Transverse colon (tissue), 4 donors: Measurements from ENCODE around the gene BLVRA. TPM values are rescaled to one million over a fixed set of nuclear protein-coding genes. Genes with fewer than 3 reads are reported as not detected.
"Not testable (repeated sequence)": the region's sequence is repeated elsewhere in the genome, so short reads cannot be mapped to it uniquely, and the experiment has no call there.

ENCODE experiments used
- DNase-seq: peaks from one replicate; pipeline ENCODE4 v3.0.0-alpha.2; 2019
- H3K27ac ChIP-seq, 4 donors: fragments of 200-600 bp; sonication (generic); 2 replicates each; pipeline ENCODE4 v1.5.1; 2016 to 2018; ENCODE audit warnings: inconsistent platforms in 4 of 4
- H3K27me3 ChIP-seq: fragments of 200-600 bp; sonication (generic); 2 replicates; pipeline ENCODE4 v1.5.1; 2017; ENCODE audit warnings: inconsistent platforms
- H3K36me3 ChIP-seq, 4 donors: fragments of 200-600 bp; sonication (generic); 2 replicates each; pipeline ENCODE4 v1.5.1; 2017 to 2019; ENCODE audit warnings: inconsistent platforms in 4 of 4
- H3K4me1 ChIP-seq, 4 donors: fragments of 200-600 bp; sonication (generic); 2 replicates each; pipeline ENCODE4 v1.5.1; 2017 to 2020; ENCODE audit warnings: inconsistent platforms in 4 of 4
- H3K4me3 ChIP-seq, 4 donors: fragments of 200-600 bp; sonication (generic); 1 replicate in 1 of 4; 2 replicates in 3 of 4; pipeline versions ENCODE4 v1.5.1 to v1.6.1; 2017 to 2019; ENCODE audit warnings: inconsistent platforms in 4 of 4
- H3K9me3 ChIP-seq, 2 donors: fragments of 200-600 bp; sonication (generic); 2 replicates each; pipeline ENCODE4 v1.5.1; 2017 to 2019; ENCODE audit warnings: inconsistent platforms in 2 of 2
- EP300 ChIP-seq: sonication (generic); formaldehyde crosslinking; IDR thresholded peaks from one replicate; pipeline ENCODE4 v1.6.1; 2017; ENCODE audit warnings: antibody characterized with exemption, low read depth
- POLR2A ChIP-seq: fragments of 450-650 bp; IDR thresholded peaks from one replicate; pipeline ENCODE4 v1.6.1; 2016; ENCODE audit warnings: antibody characterized with exemption, mild to moderate bottlenecking, moderate library complexity
- POLR2AphosphoS5 ChIP-seq, 3 donors: sonication (generic); formaldehyde crosslinking; IDR thresholded peaks; one replicate each; pipeline ENCODE4 v1.6.1; 2016; ENCODE audit warnings: antibody characterized with exemption in 3 of 3
- WGBS, 2 donors: methylation state at CpG; one replicate each; pipeline ENCODE4 v1.1.5; 2018; ENCODE audit warnings: low coverage in 1 of 2; 5-methylcytosine and 5-hydroxymethylcytosine counted together
- in situ Hi-C, 4 donors: fragments of 200-750 bp; cut with MboI; loops; one replicate each; pipeline versions ENCODE4 v1.15.0 to v1.15.1; 2017; ENCODE audit warnings: low sequenced_read_pairs in 3 of 4, low pct_ligation_motif_present in 1 of 4, low pct_unique_long_range_greater_than_20kb in 1 of 4
- intact Hi-C: fragments of 100-400 bp; cut with DNase I; formaldehyde crosslinking; loops from one replicate; pipeline ENCODE4 v1.15.1; 2023; ENCODE audit warnings: low total_unique reads
- total RNA-seq, 4 donors: library from RNA; depleted of rRNA; stranded (reverse); fragments of >200 nt; gene quantifications; one replicate each; pipeline ENCODE4 v1.1.0, GENCODE V29; 2016
- TF ChIP-seq, protein P1 (sequence below), 5 experiments: fragments of 200-600 bp in 3 of 5; fragments of 450-650 bp in 2 of 5; sonication (generic) in 3 of 5; IDR thresholded peaks; 1 replicate in 2 of 5; 2 replicates in 3 of 5; pipeline ENCODE4 v1.5.1; 2016 to 2017; ENCODE audit warnings: antibody characterized with exemption in 5 of 5, inconsistent platforms in 3 of 5, mild to moderate bottlenecking in 2 of 5, moderate library complexity in 1 of 5

Gene BLVRA
- total RNA-seq, 4 donors from 2014 or later: 1.5 to 119 (median 15.9) TPM

DNA sequence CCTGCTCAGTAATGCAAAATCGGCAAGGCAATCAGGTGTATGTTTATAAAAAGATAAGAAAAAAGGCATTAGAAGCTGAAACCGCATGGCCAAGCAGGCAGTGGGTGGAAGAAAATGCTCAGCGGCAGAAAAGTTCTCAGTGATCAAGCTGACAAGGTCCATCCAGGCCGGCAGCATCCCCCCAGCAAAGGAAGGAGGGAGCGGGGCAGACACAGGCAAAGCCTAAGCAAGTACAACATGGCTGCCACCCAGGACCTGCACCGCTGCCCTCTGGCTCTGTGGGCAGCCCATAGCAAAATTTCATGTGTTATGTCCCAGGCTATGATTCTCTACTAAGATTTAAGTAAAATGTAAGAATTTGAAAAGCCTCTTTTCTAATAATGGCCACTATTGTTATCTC is 65.5 kb downstream of the BLVRA start:
- in situ Hi-C loops (no loop called here), intact Hi-C loops (no loop called here)
- WGBS, 2 donors: 75 to 83% methylated on average over 5 to 6 of the region's 6 CpGs
- Histone ChIP-seq H3K36me3 (no peaks in the 10 kb centered on the region), H3K9me3 (no peaks in the 10 kb centered on the region), H3K4me3 (no peak overlapping the region), H3K27me3 (peaks cover 6% of the 10 kb centered on the region), H3K27ac (no peak overlapping the region), H3K4me1 (peaks cover 0 to 7% (median 0%) of the 10 kb centered on the region in 4 donors)
- no peak for DNase-seq
- TF ChIP-seq POLR2A (no peak), POLR2AphosphoS5 (IDR thresholded peaks at IDR 0.05) (no peak), EP300 (no peak)
- TF ChIP-seq, protein P1, sequence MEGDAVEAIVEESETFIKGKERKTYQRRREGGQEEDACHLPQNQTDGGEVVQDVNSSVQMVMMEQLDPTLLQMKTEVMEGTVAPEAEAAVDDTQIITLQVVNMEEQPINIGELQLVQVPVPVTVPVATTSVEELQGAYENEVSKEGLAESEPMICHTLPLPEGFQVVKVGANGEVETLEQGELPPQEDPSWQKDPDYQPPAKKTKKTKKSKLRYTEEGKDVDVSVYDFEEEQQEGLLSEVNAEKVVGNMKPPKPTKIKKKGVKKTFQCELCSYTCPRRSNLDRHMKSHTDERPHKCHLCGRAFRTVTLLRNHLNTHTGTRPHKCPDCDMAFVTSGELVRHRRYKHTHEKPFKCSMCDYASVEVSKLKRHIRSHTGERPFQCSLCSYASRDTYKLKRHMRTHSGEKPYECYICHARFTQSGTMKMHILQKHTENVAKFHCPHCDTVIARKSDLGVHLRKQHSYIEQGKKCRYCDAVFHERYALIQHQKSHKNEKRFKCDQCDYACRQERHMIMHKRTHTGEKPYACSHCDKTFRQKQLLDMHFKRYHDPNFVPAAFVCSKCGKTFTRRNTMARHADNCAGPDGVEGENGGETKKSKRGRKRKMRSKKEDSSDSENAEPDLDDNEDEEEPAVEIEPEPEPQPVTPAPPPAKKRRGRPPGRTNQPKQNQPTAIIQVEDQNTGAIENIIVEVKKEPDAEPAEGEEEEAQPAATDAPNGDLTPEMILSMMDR (IDR thresholded peaks at IDR 0.05): no peak

DNA sequence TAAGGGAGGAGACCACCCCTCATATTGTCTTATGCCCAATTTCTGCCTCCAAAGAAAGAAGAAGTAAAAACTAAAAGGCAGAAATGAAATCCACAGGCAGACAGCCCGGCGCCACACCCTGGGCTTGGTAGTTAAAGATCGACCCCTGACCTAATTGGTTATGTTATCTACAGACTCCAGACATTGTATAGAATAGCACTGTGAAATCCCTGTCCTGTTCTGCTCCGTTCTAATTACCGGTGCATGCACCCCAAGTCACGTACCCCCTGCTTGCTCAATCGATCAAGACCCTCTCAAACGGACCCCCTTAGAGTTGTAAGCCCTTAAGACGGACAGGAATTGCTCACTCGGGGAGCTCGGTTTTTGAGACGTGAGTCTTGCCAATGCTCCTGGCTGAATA is 66.0 kb downstream of the BLVRA start:
- H3K27ac ChIP-seq, H3K4me3 ChIP-seq, H3K4me1 ChIP-seq, in situ Hi-C loops, H3K27me3 ChIP-seq, intact Hi-C loops, DNase-seq, H3K36me3 ChIP-seq, H3K9me3 ChIP-seq: not testable (repeated sequence)
- WGBS, 2 donors: 59% methylated on average over 12 of the region's 12 CpGs; no CpG with 5 or more reads in 1 of the 2 donors

DNA sequence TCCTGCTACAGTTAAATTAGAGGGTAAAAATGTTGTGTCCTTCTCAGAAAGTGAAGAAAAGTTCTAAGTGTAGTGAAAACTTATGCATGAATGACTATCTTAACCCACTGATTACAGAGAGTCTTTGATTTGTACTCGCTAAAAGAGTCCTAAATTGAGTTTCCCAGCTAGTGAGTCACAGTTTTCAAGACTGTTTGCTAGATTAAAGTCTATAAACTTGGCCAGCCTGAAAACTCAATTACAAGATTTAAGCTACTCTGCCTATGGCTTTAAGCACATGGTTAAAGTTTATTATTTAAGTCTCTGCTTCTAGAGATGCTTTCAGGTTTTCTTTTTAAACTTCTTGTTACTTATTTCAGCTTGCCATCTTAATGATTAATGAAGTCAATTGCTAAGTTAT is 66.5 kb downstream of the BLVRA start:
- WGBS, 2 donors: 14 to 80% methylated on average over 1 of the region's 1 CpG

DNA sequence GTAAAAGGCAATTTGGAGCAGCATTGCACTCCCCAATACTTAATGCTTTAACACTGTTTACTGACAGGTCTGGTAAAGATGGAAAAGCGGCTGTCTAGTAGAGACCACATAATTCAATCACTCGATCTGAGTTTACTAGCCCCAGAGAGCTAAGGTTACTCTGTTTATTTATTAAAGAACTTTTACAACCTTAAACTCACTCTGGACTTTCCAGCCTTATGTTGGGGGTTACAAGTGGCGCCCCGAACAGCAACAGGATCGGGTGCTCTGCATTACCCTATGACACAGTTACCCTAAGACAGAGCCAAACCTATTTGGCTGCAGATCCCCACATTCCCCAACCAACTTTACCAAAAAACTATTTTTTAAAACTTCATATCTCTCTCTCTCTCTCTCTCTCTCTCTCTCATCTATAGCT is 66.9 kb downstream of the BLVRA start:
- no peaks in the 10 kb centered on the region for H3K9me3 ChIP-seq
- 33 to 47% methylated on average over 4 to 5 of the region's 5 CpGs for WGBS, 2 donors
- in situ Hi-C loops (loop anchor here in 3 of 4 donors (25.0 kb wide), 5 partner anchors 88 to 888 kb away; partner anchors contain the start of genes STK17A (in 2 of the 3), COA1 (in 1 of the 3), MRPL32 (in 1 of the 3) and PSMA2 (in 1 of the 3)), intact Hi-C loops (no loop called here)
- H3K27ac ChIP-seq: no peak overlapping the region
- TF ChIP-seq POLR2A: no peak
- no peak for TF ChIP-seq EP300
- TF ChIP-seq, protein P1 (IDR thresholded peaks at IDR 0.05): no peak
- TF ChIP-seq POLR2AphosphoS5 (IDR thresholded peaks at IDR 0.05): no peak
- H3K4me1 ChIP-seq: peaks cover 0 to 7% (median 0%) of the 10 kb centered on the region in 4 donors
- no peak overlapping the region for H3K4me3 ChIP-seq
- no peaks in the 10 kb centered on the region for H3K36me3 ChIP-seq
- no peak for DNase-seq
- H3K27me3 ChIP-seq: peaks cover 6% of the 10 kb centered on the region

More for the DNA sequence above, 66.5 kb downstream of the BLVRA start:
- TF ChIP-seq POLR2AphosphoS5 (IDR thresholded peaks at IDR 0.05): no peak
- TF ChIP-seq, protein P1 (IDR thresholded peaks at IDR 0.05): no peak
- no peak for TF ChIP-seq EP300
- TF ChIP-seq POLR2A: no peak
- DNase-seq: no peak
- intact Hi-C loops (no loop called here), in situ Hi-C loops (loop anchor here in 3 of 4 donors (25.0 kb wide), 5 partner anchors 88 to 888 kb away; partner anchors contain the start of genes STK17A (in 2 of the 3), COA1 (in 1 of the 3), MRPL32 (in 1 of the 3) and PSMA2 (in 1 of the 3))
- H3K4me3 ChIP-seq: no peak overlapping the region
- no peak overlapping the region for H3K27ac ChIP-seq
- peaks cover 0 to 7% (median 0%) of the 10 kb centered on the region in 4 donors for H3K4me1 ChIP-seq
- no peaks in the 10 kb centered on the region for H3K9me3 ChIP-seq
- no peaks in the 10 kb centered on the region for H3K36me3 ChIP-seq
- H3K27me3 ChIP-seq: peaks cover 6% of the 10 kb centered on the region

DNA sequence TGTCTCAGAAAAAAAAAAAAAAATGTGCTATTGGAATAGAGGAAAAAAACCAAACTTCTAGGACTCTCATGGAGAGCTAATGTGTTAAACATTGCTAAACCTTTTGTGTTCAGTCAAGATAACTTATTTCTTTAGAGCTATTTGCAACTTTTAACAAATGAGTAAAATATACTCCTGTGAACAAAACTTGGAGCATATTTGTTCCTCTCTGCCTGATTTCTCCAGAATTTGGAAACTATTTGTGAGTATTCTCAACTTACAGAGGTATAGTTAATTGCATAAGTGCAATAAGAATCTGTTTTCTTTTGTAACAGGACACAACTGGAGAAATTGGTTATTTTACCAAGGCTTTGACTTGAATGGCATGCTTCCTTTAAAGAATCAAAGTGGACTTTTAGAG is 72.4 kb downstream of the BLVRA start:
- not testable (repeated sequence) for H3K36me3 ChIP-seq, DNase-seq, H3K9me3 ChIP-seq, H3K4me3 ChIP-seq, H3K27ac ChIP-seq, H3K4me1 ChIP-seq, H3K27me3 ChIP-seq
- in situ Hi-C loops (loop anchor here (10.0 to 25.0 kb wide), 7 partner anchors 94 to 896 kb away; partner anchors contain the start of genes MRPL32 (in 2 of the 4), PSMA2 (in 2 of the 4), STK17A (in 2 of the 4) and COA1 (in 1 of the 4)), intact Hi-C loops (loop anchor here (5.0 to 10.0 kb wide), 2 partner anchors 106 to 259 kb away; partner anchors contain the start of gene COA1)
